OCI-LY3 (cell line): ENCODE data around the gene CREBL2.

Experiments used
- H2AFZ ChIP-seq: fragments of 200-600, 300-600 bp; shearing (Covaris generic); 2 replicates; pipeline ENCODE4 v1.6.0; 2014; ENCODE audit warnings: antibody characterized with exemption, low read depth, low read length
- H3K27ac ChIP-seq: fragments of 200-600, 300-600 bp; sonication (generic); 2 replicates; pipeline ENCODE4 v1.5.1; 2014; ENCODE audit warnings: mild to moderate bottlenecking, low read length, moderate library complexity, mixed read lengths
- H3K27me3 ChIP-seq: fragments of 200-600, 300-600 bp; sonication (generic); 2 replicates; pipeline ENCODE4 v1.6.1; 2014; ENCODE audit warnings: low read depth, low read length, mixed read lengths
- H3K36me3 ChIP-seq: fragments of 200-600, 300-600 bp; sonication (generic); replicated peaks from 2 replicates; pipeline ENCODE3; 2014; ENCODE audit warnings: low read depth, low read length, mixed read lengths
- H3K4me1 ChIP-seq: fragments of 300-600, 200-600 bp; sonication (generic); 2 replicates; pipeline ENCODE4 v1.6.1; 2014; ENCODE audit warnings: low read length, mixed read lengths
- H3K4me2 ChIP-seq: fragments of 200-600, 300-600 bp; sonication (generic); 2 replicates; pipeline ENCODE4 v1.6.1; 2014; ENCODE audit warnings: low read length, mixed read lengths
- H3K4me3 ChIP-seq: fragments of 300-600, 200-600 bp; sonication (generic); 2 replicates; pipeline ENCODE4 v1.5.1; 2014; ENCODE audit warnings: antibody characterized with exemption, mild to moderate bottlenecking, low read length, moderate library complexity
- H3K79me2 ChIP-seq: fragments of 300-600, 200-600 bp; shearing (Covaris generic); 2 replicates; pipeline ENCODE4 v1.6.1; 2014; ENCODE audit warnings: mild to moderate bottlenecking, low read length, mixed read lengths
- H3K9ac ChIP-seq: fragments of 300-600, 200-600 bp; shearing (Covaris generic); 2 replicates; pipeline ENCODE4 v1.6.0; 2014; ENCODE audit warnings: mild to moderate bottlenecking, low read length, moderate library complexity
- H3K9me3 ChIP-seq: fragments of 200-600, 300-600 bp; shearing (Covaris generic); 2 replicates; pipeline ENCODE4 v1.6.1; 2014; ENCODE audit warnings: low read length, mixed read lengths; ENCODE audit not compliant: insufficient read depth
- H4K20me1 ChIP-seq: fragments of 200-600, 300-600 bp; sonication (generic); 2 replicates; pipeline ENCODE4 v1.6.1; 2016; ENCODE audit warnings: low read length, mixed read lengths; ENCODE audit not compliant: insufficient read depth
- EZH2phosphoT487 ChIP-seq: fragments of 200-600 bp; shearing (Covaris generic); IDR thresholded peaks from 2 replicates; pipeline ENCODE4 v1.6.1; 2018; ENCODE audit warnings: antibody characterized with exemption, mixed run types, low read depth
- TF ChIP-seq, protein P1 (sequence below): fragments of 200-600, 300-600 bp; sonication (generic); IDR thresholded peaks from 2 replicates; pipeline ENCODE4 v1.5.1; 2014; ENCODE audit warnings: antibody characterized with exemption, low read length, low read depth

The CREBL2 gene, protein sequence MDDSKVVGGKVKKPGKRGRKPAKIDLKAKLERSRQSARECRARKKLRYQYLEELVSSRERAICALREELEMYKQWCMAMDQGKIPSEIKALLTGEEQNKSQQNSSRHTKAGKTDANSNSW

GRCh38 chr12:12611512-12612306, at the start of gene CREBL2:
CREBL2 (plus strand) TSS chr12:12611876; CDS start chr12:12612173, 297 bp downstream.
- no peaks in the 10 kb centered on the region for H3K79me2 ChIP-seq
- no peaks in the 10 kb centered on the region for H3K27me3 ChIP-seq
- no peak for TF ChIP-seq EZH2phosphoT487
- TF ChIP-seq, protein P1, sequence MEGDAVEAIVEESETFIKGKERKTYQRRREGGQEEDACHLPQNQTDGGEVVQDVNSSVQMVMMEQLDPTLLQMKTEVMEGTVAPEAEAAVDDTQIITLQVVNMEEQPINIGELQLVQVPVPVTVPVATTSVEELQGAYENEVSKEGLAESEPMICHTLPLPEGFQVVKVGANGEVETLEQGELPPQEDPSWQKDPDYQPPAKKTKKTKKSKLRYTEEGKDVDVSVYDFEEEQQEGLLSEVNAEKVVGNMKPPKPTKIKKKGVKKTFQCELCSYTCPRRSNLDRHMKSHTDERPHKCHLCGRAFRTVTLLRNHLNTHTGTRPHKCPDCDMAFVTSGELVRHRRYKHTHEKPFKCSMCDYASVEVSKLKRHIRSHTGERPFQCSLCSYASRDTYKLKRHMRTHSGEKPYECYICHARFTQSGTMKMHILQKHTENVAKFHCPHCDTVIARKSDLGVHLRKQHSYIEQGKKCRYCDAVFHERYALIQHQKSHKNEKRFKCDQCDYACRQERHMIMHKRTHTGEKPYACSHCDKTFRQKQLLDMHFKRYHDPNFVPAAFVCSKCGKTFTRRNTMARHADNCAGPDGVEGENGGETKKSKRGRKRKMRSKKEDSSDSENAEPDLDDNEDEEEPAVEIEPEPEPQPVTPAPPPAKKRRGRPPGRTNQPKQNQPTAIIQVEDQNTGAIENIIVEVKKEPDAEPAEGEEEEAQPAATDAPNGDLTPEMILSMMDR: no peak
- H3K9me3 ChIP-seq: no peaks in the 10 kb centered on the region
- no peaks in the 10 kb centered on the region for H3K36me3 ChIP-seq
- H3K27ac ChIP-seq: peak within 1 kb of the TSS; percentile 66
- H3K4me3 ChIP-seq: peak within 1 kb of the TSS; percentile 79
- peak within 1 kb of the TSS; percentile 78 for H3K9ac ChIP-seq
- H3K4me1 ChIP-seq: peaks cover 23% of the 10 kb centered on the region
- no peaks in the 10 kb centered on the region for H4K20me1 ChIP-seq
- H2AFZ ChIP-seq: peak within 1 kb of the TSS; percentile 89
- H3K4me2 ChIP-seq: peak within 1 kb of the TSS; percentile 92

DNA sequence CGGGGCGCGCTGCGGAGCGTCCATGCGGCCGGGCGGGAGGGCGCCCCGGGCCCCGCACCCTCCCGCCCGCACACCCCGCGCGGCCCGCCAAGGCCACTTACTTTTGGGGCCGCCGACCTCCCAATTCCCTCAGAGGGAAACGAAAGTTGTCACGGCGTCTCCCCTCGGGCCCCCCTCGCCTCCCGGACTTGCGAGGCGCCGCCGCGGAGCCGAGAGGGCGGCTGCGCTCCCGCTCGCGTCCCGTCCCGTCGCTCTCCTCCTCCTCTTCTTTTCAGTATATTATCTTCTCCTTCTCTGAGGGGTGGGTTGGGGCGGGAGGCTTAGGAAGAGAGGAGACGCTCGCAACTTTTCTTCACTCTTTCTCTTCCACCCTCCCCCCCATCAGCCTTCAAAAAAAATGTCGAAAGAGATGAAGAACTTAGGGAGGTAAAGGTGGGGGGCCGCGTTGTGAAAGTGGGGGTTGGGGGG, 49.6 kb upstream of the CREBL2 start:
- Histone ChIP-seq H3K27me3 (peaks cover 12% of the 10 kb centered on the region), H3K79me2 (no peaks in the 10 kb centered on the region), H2AFZ (no peak overlapping the region), H3K36me3 (no peaks in the 10 kb centered on the region), H3K4me3 (peak overlapping the region; percentile 86), H3K9me3 (no peaks in the 10 kb centered on the region), H4K20me1 (no peaks in the 10 kb centered on the region), H3K4me1 (peaks cover 14% of the 10 kb centered on the region), H3K4me2 (peak overlapping the region; percentile 88), H3K27ac (no peak overlapping the region), H3K9ac (peak overlapping the region; percentile 71)
- no peak for TF ChIP-seq EZH2phosphoT487
- TF ChIP-seq, protein P1: no peak

GRCh38 chr12:12562585-12563261, 49.0 kb upstream of the CREBL2 start, which contains the start of gene DUSP16:
DUSP16 (minus strand) TSS chr12:12562863; CDS start chr12:12521098, 41,765 bp downstream.
- Histone ChIP-seq H3K79me2 (no peaks in the 10 kb centered on the region), H3K9me3 (no peaks in the 10 kb centered on the region), H3K27me3 (peaks cover 19% of the 10 kb centered on the region), H2AFZ (peak within 1 kb of the TSS; percentile 81), H3K36me3 (no peaks in the 10 kb centered on the region), H3K27ac (no peak within 1 kb of the TSS), H3K4me3 (peak within 1 kb of the TSS; percentile 86), H3K4me1 (peaks cover 14% of the 10 kb centered on the region), H3K9ac (peak within 1 kb of the TSS; percentile 71), H4K20me1 (no peaks in the 10 kb centered on the region), H3K4me2 (peak within 1 kb of the TSS; percentile 88)
- TF ChIP-seq, protein P1: no peak
- TF ChIP-seq EZH2phosphoT487: no peak
